ENCODE data around the gene PEX10.

GRCh38 chr1:2404142-2404889 is 8.0 kb downstream of the PEX10 start:
- TF ChIP-seq, protein P1, sequence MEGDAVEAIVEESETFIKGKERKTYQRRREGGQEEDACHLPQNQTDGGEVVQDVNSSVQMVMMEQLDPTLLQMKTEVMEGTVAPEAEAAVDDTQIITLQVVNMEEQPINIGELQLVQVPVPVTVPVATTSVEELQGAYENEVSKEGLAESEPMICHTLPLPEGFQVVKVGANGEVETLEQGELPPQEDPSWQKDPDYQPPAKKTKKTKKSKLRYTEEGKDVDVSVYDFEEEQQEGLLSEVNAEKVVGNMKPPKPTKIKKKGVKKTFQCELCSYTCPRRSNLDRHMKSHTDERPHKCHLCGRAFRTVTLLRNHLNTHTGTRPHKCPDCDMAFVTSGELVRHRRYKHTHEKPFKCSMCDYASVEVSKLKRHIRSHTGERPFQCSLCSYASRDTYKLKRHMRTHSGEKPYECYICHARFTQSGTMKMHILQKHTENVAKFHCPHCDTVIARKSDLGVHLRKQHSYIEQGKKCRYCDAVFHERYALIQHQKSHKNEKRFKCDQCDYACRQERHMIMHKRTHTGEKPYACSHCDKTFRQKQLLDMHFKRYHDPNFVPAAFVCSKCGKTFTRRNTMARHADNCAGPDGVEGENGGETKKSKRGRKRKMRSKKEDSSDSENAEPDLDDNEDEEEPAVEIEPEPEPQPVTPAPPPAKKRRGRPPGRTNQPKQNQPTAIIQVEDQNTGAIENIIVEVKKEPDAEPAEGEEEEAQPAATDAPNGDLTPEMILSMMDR (IDR thresholded peaks at IDR 0.05; ENCODE audit: low read depth, low read length, missing input control), result no peak
- TF ChIP-seq EGR1 (IDR thresholded peaks at IDR 0.05; ENCODE audit: low read depth in 2 of 2) (no peak), SP1 (IDR thresholded peaks at IDR 0.05) (no peak), RXRA (IDR thresholded peaks at IDR 0.05) (no peak), TAF1 (conservative IDR thresholded peaks at IDR 0.05) (no peak), YY1 (IDR thresholded peaks at IDR 0.05) (no peak)
- TF ChIP-seq, protein P2, sequence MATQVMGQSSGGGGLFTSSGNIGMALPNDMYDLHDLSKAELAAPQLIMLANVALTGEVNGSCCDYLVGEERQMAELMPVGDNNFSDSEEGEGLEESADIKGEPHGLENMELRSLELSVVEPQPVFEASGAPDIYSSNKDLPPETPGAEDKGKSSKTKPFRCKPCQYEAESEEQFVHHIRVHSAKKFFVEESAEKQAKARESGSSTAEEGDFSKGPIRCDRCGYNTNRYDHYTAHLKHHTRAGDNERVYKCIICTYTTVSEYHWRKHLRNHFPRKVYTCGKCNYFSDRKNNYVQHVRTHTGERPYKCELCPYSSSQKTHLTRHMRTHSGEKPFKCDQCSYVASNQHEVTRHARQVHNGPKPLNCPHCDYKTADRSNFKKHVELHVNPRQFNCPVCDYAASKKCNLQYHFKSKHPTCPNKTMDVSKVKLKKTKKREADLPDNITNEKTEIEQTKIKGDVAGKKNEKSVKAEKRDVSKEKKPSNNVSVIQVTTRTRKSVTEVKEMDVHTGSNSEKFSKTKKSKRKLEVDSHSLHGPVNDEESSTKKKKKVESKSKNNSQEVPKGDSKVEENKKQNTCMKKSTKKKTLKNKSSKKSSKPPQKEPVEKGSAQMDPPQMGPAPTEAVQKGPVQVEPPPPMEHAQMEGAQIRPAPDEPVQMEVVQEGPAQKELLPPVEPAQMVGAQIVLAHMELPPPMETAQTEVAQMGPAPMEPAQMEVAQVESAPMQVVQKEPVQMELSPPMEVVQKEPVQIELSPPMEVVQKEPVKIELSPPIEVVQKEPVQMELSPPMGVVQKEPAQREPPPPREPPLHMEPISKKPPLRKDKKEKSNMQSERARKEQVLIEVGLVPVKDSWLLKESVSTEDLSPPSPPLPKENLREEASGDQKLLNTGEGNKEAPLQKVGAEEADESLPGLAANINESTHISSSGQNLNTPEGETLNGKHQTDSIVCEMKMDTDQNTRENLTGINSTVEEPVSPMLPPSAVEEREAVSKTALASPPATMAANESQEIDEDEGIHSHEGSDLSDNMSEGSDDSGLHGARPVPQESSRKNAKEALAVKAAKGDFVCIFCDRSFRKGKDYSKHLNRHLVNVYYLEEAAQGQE (IDR thresholded peaks at IDR 0.05), result no peak
